Glutamatergic neuron (in vitro differentiated cells): Measurements from ENCODE around the gene KIAA0408. TPM values are rescaled to one million over a fixed set of nuclear protein-coding genes. Genes with fewer than 3 reads are reported as not detected.
A peak's percentile ranks its signal among the peaks of the same experiment; 100 is the strongest.

ENCODE experiments used
- DNase-seq: peaks from one replicate; pipeline ENCODE4 v3.0.0; 2022
- H3K27ac Mint-ChIP-seq: one replicate; pipeline ENCODE4 v1.8.0; 2020; ENCODE audit warnings: mild to moderate bottlenecking, mixed read lengths, inconsistent platforms; ENCODE audit not compliant: unreplicated experiment
- H3K27me3 Mint-ChIP-seq: one replicate; pipeline ENCODE4 v1.8.0; 2020; ENCODE audit warnings: mild to moderate bottlenecking, moderate library complexity, mixed read lengths, inconsistent platforms; ENCODE audit not compliant: unreplicated experiment
- H3K36me3 Mint-ChIP-seq: one replicate; pipeline ENCODE4 v1.8.0; 2020; ENCODE audit warnings: mild to moderate bottlenecking, mixed read lengths, inconsistent platforms; ENCODE audit not compliant: unreplicated experiment
- H3K4me1 Mint-ChIP-seq: one replicate; pipeline ENCODE4 v1.8.0; 2020; ENCODE audit warnings: mild to moderate bottlenecking, low read depth, mixed read lengths, inconsistent platforms; ENCODE audit not compliant: unreplicated experiment
- H3K4me3 Mint-ChIP-seq: one replicate; pipeline ENCODE4 v1.8.0; 2020; ENCODE audit warnings: mild to moderate bottlenecking, mixed read lengths, inconsistent platforms; ENCODE audit not compliant: unreplicated experiment
- H3K9me3 Mint-ChIP-seq: one replicate; pipeline ENCODE4 v1.8.0; 2020; ENCODE audit warnings: mild to moderate bottlenecking, moderate library complexity, mixed read lengths, inconsistent platforms; ENCODE audit not compliant: unreplicated experiment
- CTCF ChIP-seq: fragments of 200-600 bp; sonication (generic); IDR thresholded peaks from one replicate; pipeline ENCODE4 v1.5.0; 2021; ENCODE audit not compliant: partially characterized antibody, unreplicated experiment
- total RNA-seq: library from RNA; stranded (reverse); fragmentation: NEBNext Ultra II Directional; extraction: Animal tissue kit (Norgen Biotek cat#: 25700); gene quantifications from one replicate; pipeline ENCODE4 v1.2.1, GENCODE V29; 2021; ENCODE audit not compliant: unreplicated experiment

KIAA0408 gene
- total RNA-seq, 1 donor from 2014 or later = 110 TPM

GRCh38 chr6:127482325-127482724, 23.1 kb upstream of the KIAA0408 start:
- Mint-ChIP-seq H3K36me3 (no peaks in the 10 kb centered on the region), H3K27me3 (no peaks in the 10 kb centered on the region), H3K4me3 (no peak overlapping the region), H3K9me3 (no peaks in the 10 kb centered on the region), H3K4me1 (no peaks in the 10 kb centered on the region), H3K27ac (peak overlapping the region; percentile 50)
- no peak for TF ChIP-seq CTCF
- no peak for DNase-seq

GRCh38 chr6:127481628-127482027, 22.4 kb upstream of the KIAA0408 start:
- no peaks in the 10 kb centered on the region for H3K4me1 Mint-ChIP-seq
- no peak for DNase-seq
- TF ChIP-seq CTCF = no peak
- no peaks in the 10 kb centered on the region for H3K27me3 Mint-ChIP-seq
- H3K27ac Mint-ChIP-seq = no peak overlapping the region
- no peaks in the 10 kb centered on the region for H3K36me3 Mint-ChIP-seq
- H3K9me3 Mint-ChIP-seq = no peaks in the 10 kb centered on the region
- H3K4me3 Mint-ChIP-seq = no peak overlapping the region

- H3K27ac Mint-ChIP-seq = no peak overlapping the region
- no peaks in the 10 kb centered on the region for H3K4me1 Mint-ChIP-seq
- no peak for DNase-seq
- peaks cover 2% of the 10 kb centered on the region for H3K9me3 Mint-ChIP-seq
- no peaks in the 10 kb centered on the region for H3K27me3 Mint-ChIP-seq
- no peak overlapping the region for H3K4me3 Mint-ChIP-seq
- TF ChIP-seq CTCF = no peak
- H3K36me3 Mint-ChIP-seq = peaks cover 4% of the 10 kb centered on the region
Observed at GRCh38 chr6:127481111-127481510, 21.9 kb upstream of the KIAA0408 start.

- H3K36me3 Mint-ChIP-seq = peaks cover 7% of the 10 kb centered on the region
- no peak overlapping the region for H3K27ac Mint-ChIP-seq
- DNase-seq = no peak
- H3K4me1 Mint-ChIP-seq = no peaks in the 10 kb centered on the region
- H3K27me3 Mint-ChIP-seq = no peaks in the 10 kb centered on the region
- peaks cover 9% of the 10 kb centered on the region for H3K9me3 Mint-ChIP-seq
- TF ChIP-seq CTCF = no peak
- H3K4me3 Mint-ChIP-seq = no peak overlapping the region
Observed at GRCh38 chr6:127477658-127478057, 18.5 kb upstream of the KIAA0408 start.

GRCh38 chr6:127475823-127476176, 16.6 kb upstream of the KIAA0408 start:
- peaks cover 9% of the 10 kb centered on the region for H3K9me3 Mint-ChIP-seq
- TF ChIP-seq CTCF = no peak
- H3K27ac Mint-ChIP-seq = no peak overlapping the region
- no peaks in the 10 kb centered on the region for H3K4me1 Mint-ChIP-seq
- H3K27me3 Mint-ChIP-seq = no peaks in the 10 kb centered on the region
- peaks cover 7% of the 10 kb centered on the region for H3K36me3 Mint-ChIP-seq
- DNase-seq = no peak
- H3K4me3 Mint-ChIP-seq = no peak overlapping the region
